Stimulated activated naive CD8-positive, alpha-beta T cell treated with anti-CD3 and anti-CD28 coated beads, Interleukin-15, Interleukin-2, amounts not matched to agents 100 ng/mL and 50 ng/mL, for 24 hours (primary cell): ENCODE results near the gene EPHB6.

ENCODE experiments used
- H3K27ac Mint-ChIP-seq: one replicate; pipeline ENCODE4 v1.8.0; 2021; ENCODE audit warnings: mild to moderate bottlenecking, mixed read lengths
- H3K27me3 Mint-ChIP-seq: one replicate; pipeline ENCODE4 v1.8.0; 2021; ENCODE audit warnings: mixed read lengths
- H3K36me3 Mint-ChIP-seq: one replicate; pipeline ENCODE4 v1.8.0; 2021; ENCODE audit warnings: low read depth, mixed read lengths
- H3K4me1 Mint-ChIP-seq: one replicate; pipeline ENCODE4 v1.8.0; 2021; ENCODE audit warnings: low read depth, mixed read lengths
- H3K4me3 Mint-ChIP-seq: one replicate; pipeline ENCODE4 v1.8.0; 2021; ENCODE audit warnings: mild to moderate bottlenecking, mixed read lengths
- H3K9me3 Mint-ChIP-seq: one replicate; pipeline ENCODE4 v1.8.0; 2021; ENCODE audit warnings: mixed read lengths

The EPHB6 gene

DNA sequence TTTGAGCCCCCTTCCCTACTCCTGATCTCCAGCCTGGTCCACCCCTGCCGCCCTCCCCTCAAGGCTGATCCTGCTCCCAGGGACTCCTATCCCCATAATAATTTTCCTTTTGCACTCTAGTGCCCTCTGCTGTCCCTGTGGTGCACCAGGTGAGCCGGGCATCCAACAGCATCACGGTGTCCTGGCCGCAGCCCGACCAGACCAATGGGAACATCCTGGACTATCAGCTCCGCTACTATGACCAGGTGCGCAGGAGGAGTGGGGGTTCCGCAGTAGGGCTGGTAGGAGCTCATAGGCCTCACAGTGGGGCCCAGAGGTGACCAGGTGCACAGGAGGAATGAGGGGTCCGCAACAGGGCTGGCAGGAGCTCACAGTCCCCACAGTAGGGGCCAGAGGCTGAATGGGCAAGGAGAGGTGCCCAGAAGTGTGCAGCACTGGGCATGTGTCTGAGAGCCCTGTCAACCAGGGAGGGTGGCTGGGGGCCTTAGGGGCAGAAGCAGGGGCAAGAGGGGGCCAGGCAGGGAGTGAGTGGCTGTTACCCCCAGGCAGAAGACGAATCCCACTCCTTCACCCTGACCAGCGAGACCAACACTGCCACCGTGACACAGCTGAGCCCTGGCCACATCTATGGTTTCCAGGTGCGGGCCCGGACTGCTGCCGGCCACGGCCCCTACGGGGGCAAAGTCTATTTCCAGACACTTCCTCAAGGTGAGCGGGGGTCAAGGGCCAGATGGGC lies 11.7 kb downstream of the EPHB6 start:
- Mint-ChIP-seq H3K9me3 (no peaks in the 10 kb centered on the region), H3K27ac (no peak overlapping the region), H3K27me3 (no peaks in the 10 kb centered on the region), H3K4me1 (no peaks in the 10 kb centered on the region), H3K4me3 (no peak overlapping the region), H3K36me3 (peaks cover 4% of the 10 kb centered on the region)

DNA sequence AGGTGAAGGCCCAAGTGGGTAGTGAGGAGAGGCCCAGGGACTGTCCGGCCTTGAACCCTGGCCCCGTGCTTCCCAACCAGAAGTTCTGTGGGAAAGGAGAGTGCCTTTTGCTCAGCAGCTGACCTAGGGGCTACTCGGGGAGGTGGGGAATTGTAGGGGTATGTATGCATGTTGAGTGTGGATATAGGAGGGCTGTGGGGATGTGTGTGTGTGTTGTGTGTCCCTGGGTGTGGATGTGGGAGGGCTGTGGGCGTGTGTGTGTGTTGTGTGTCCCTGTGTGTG lies 12.2 kb downstream of the EPHB6 start:
- Mint-ChIP-seq H3K36me3 (peaks cover 4% of the 10 kb centered on the region), H3K27ac (no peak overlapping the region), H3K4me3 (no peak overlapping the region), H3K9me3 (no peaks in the 10 kb centered on the region), H3K27me3 (no peaks in the 10 kb centered on the region), H3K4me1 (no peaks in the 10 kb centered on the region)

DNA sequence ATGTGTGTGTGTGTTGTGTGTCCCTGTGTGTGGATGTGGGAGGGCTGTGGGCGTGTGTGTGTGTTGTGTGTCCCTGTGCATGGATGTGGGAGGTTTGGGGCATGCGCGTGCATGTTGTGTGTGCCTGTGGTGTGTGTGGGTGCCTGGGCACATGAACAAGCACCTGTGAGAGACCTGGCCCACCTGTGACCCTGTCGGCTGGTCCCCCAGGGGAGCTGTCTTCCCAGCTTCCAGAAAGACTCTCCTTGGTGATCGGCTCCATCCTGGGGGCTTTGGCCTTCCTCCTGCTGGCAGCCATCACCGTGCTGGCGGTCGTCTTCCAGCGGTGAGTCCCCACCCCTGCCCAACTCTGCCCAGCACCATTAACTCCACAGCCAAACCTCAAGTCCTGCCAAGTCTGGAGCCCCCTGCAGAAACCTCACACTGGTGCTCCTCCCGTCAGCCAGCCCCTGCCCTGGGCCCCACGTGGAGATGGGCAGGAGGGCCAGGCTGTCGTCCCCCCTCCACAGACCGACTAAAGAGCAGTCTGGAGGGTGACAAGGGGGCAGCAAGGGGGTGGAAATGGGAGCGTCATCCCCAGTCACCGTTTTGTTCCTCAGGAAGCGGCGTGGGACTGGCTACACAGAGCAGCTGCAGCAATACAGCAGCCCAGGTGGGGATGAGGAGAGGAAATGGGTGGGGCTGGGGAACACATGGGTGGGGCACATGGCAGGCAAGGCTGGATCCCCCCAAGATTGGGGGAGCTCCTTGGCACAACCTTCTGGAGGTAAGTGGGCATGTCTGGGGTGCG lies 12.7 kb downstream of the EPHB6 start:
- Mint-ChIP-seq H3K27me3 (no peaks in the 10 kb centered on the region), H3K4me3 (no peak overlapping the region), H3K4me1 (no peaks in the 10 kb centered on the region), H3K36me3 (peaks cover 4% of the 10 kb centered on the region), H3K27ac (no peak overlapping the region), H3K9me3 (no peaks in the 10 kb centered on the region)

DNA sequence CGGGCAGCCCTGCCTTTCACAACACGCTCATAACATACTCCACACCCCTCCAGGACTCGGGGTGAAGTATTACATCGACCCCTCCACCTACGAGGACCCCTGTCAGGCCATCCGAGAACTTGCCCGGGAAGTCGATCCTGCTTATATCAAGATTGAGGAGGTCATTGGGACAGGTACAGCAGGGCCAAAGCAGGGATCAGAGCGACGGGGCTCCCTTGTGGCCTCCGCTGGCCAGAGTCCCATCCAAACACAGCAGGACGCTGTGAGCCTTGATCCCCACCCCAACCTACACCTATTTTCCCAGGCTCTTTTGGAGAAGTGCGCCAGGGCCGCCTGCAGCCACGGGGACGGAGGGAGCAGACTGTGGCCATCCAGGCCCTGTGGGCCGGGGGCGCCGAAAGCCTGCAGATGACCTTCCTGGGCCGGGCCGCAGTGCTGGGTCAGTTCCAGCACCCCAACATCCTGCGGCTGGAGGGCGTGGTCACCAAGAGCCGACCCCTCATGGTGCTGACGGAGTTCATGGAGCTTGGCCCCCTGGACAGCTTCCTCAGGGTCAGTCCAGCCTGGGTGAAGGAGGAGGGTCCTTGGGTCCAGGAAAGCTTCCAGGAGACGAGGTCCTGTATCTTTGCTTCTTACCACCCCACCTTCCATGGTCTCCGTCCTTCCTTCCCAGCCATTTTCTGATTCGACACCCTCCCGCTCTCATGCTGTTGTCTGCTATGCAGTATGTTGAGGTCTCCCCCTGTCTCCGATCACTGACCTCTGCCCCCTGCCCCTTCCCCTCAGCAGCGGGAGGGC lies 13.5 kb downstream of the EPHB6 start:
- no peak overlapping the region for H3K4me3 Mint-ChIP-seq
- H3K27me3 Mint-ChIP-seq: no peaks in the 10 kb centered on the region
- no peaks in the 10 kb centered on the region for H3K4me1 Mint-ChIP-seq
- H3K36me3 Mint-ChIP-seq: peaks cover 4% of the 10 kb centered on the region
- no peak overlapping the region for H3K27ac Mint-ChIP-seq
- no peaks in the 10 kb centered on the region for H3K9me3 Mint-ChIP-seq

DNA sequence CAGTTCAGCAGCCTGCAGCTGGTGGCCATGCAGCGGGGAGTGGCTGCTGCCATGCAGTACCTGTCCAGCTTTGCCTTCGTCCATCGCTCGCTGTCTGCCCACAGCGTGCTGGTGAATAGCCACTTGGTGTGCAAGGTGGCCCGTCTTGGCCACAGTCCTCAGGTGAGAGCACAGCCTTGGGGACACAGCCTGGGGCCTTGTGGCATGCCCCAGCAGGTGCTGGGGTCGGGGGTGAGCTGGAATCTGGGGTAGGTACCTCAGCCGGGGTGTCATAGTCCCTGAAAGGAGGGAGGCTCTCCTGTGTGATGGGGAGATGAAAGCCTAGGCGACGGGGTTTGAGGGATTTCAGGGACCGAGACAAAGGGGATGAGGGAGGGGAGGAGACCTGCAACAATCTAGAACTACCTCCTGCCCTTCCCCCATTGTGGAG lies 14.1 kb downstream of the EPHB6 start:
- H3K27me3 Mint-ChIP-seq: no peaks in the 10 kb centered on the region
- H3K9me3 Mint-ChIP-seq: no peaks in the 10 kb centered on the region
- no peak overlapping the region for H3K27ac Mint-ChIP-seq
- H3K4me1 Mint-ChIP-seq: no peaks in the 10 kb centered on the region
- peaks cover 4% of the 10 kb centered on the region for H3K36me3 Mint-ChIP-seq
- no peak overlapping the region for H3K4me3 Mint-ChIP-seq

DNA sequence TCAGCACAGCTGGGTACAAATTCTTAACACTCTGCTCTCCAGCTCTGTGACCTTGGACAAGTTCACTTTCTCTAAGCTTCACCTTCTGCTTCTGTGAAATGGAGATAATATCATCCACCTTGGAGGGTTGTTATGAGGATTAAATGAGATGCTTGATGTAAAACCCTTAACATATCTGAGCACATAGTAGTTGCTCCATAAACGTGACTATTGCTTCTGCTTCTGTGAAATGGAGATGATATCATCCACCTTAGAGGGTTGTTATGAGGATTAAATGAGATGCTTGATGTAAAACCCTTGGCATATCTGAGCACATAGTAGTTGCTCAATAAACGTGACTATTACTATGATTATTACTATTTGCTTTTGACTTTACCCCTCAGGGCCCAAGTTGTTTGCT lies 14.6 kb downstream of the EPHB6 start:
- Mint-ChIP-seq H3K4me3 (no peak overlapping the region), H3K4me1 (no peaks in the 10 kb centered on the region), H3K27ac (no peak overlapping the region), H3K27me3 (no peaks in the 10 kb centered on the region), H3K36me3 (peaks cover 4% of the 10 kb centered on the region), H3K9me3 (no peaks in the 10 kb centered on the region)

DNA sequence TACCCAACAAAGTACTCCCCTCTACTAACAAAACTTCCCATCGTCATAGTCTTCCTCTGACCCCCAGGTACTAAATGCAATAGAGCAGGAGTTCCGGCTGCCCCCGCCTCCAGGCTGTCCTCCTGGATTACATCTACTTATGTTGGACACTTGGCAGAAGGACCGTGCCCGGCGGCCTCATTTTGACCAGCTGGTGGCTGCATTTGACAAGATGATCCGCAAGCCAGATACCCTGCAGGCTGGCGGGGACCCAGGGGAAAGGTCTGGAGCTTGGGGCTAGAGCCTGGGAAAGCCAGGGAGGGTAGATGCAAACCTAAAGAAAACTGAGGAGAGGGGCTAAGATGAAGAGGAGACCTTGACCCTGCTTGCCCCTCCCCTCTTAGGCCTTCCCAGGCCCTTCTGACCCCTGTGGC lies 15.3 kb downstream of the EPHB6 start:
- no peaks in the 10 kb centered on the region for H3K4me1 Mint-ChIP-seq
- no peak overlapping the region for H3K27ac Mint-ChIP-seq
- peaks cover 4% of the 10 kb centered on the region for H3K36me3 Mint-ChIP-seq
- H3K9me3 Mint-ChIP-seq: no peaks in the 10 kb centered on the region
- no peak overlapping the region for H3K4me3 Mint-ChIP-seq
- H3K27me3 Mint-ChIP-seq: no peaks in the 10 kb centered on the region

DNA sequence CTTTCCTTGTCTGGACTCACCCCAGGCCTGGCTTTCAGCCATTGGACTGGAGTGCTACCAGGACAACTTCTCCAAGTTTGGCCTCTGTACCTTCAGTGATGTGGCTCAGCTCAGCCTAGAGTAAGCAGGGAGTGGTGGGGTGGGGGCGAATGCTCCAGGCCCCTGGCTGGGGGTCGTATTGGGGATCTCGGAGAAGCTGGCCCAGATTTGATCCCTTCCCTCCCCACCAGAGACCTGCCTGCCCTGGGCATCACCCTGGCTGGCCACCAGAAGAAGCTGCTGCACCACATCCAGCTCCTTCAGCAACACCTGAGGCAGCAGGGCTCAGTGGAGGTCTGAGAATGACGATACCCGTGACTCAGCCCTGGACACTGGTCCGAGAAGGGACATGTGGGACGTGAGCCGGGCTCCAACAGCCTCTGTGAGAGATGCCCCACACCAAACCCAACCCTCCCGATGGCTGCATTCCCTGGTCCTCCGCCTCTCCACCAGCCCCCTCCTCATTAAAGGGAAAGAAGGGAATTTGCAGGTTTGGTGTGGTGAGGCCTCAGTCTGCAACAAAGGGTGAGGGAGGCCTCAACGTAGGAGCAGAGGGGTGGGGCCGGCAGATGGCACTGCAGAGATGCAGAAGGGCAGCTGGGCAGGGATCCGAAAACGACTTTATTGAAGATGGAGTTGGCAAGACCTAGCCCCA lies 15.8 kb downstream of the EPHB6 start:
- Mint-ChIP-seq H3K27ac (no peak overlapping the region), H3K9me3 (no peaks in the 10 kb centered on the region), H3K4me1 (no peaks in the 10 kb centered on the region), H3K4me3 (no peak overlapping the region), H3K27me3 (no peaks in the 10 kb centered on the region), H3K36me3 (peaks cover 4% of the 10 kb centered on the region)

DNA sequence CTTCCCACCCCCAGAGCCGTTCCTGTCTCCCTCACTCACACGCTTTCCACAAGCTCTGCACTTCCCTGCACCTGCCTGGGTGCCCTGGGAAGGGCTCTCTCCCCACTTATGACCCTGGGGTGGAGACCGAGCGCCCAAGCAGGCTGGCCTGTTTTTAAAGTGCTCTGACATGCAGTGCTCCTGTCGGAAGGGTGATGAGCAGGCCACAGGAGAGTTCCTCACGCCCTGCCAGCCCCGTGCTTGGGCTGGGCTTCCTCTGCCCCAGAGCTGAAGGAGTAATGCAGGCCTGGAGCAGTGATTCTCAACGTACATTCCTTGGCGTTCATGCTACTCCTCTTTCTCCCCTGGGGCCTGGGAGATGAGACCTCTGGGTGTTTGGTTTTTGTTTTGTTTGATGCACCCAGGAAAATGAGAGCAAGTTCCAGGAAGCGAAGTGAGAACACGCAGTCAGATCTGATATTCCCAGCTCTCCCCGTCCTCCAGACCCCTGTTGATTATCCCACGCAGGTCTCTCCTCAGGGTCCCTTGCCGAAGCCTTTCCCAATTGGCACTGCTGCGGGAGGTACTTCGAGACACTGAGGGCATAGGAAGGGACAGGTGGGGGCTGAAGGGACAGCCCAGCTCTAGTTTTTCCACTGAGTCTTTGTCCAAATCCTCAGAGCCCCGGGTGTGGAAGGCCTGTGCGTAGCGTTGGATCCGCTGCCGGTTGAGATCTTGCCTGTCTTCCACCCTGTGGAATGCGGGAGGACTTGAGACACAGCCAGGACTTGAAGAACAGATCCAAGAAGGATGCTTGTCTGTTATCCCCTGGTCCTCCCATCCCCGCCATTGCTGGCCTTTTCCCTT lies 16.6 kb downstream of the EPHB6 start:
- H3K36me3 Mint-ChIP-seq: peaks cover 4% of the 10 kb centered on the region
- H3K9me3 Mint-ChIP-seq: no peaks in the 10 kb centered on the region
- H3K27ac Mint-ChIP-seq: no peak overlapping the region
- no peaks in the 10 kb centered on the region for H3K4me1 Mint-ChIP-seq
- no peak overlapping the region for H3K4me3 Mint-ChIP-seq
- H3K27me3 Mint-ChIP-seq: no peaks in the 10 kb centered on the region

DNA sequence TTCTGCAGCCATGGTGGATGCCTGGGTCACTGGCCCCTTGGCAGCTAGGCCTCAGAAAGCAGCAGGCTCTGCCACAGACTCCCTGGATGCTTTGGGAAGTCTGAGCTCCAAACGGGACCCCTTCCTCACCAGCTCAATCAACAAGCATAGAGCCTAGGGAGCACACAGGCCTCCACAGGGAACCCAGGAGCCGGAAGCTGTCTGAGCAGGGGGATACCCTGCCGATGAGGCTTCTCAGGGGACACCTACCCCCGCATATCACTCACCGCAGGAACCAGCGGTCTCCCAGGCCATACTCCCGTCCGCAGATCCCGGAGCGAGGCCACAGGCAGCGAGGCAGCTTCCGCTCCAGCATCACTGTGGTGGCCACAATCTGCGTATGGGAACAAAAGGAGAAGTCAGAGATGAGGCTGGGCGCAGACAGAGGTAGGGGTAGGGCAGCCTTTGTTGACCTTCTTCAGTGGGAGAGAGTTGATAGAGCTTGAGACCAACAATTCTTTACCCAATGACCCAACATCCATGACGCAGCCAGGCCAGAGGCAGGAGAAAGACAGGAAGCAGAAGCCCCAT lies 17.3 kb downstream of the EPHB6 start:
- no peak overlapping the region for H3K27ac Mint-ChIP-seq
- H3K4me3 Mint-ChIP-seq: no peak overlapping the region
- H3K9me3 Mint-ChIP-seq: no peaks in the 10 kb centered on the region
- no peaks in the 10 kb centered on the region for H3K27me3 Mint-ChIP-seq
- peaks cover 4% of the 10 kb centered on the region for H3K36me3 Mint-ChIP-seq
- no peaks in the 10 kb centered on the region for H3K4me1 Mint-ChIP-seq

DNA sequence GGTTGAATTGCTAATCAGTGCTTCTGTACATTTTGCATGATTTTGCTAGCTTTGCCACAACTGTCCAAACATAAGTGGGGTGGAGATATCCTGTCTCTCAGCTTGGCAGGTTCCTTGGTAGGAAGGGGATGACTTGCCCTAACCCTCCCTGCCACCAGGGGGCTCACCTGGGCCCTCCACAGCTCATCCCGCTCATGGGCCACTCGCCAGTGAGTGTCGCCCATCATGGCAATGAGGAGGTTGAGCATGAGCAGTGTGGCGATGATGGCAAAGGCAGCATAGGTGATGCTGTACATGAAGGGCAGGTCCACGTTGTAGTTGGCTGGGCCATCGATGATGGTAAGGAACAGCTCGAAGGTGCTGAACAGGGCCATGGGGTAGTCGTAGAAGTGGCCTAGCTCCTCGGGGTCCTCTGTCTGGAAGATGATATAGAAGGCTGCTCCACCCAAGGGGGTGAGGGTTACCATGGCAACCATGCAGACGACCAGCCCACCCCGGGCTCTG lies 18.5 kb downstream of the EPHB6 start:
- Mint-ChIP-seq H3K9me3 (no peaks in the 10 kb centered on the region), H3K27ac (no peak overlapping the region), H3K4me1 (no peaks in the 10 kb centered on the region), H3K4me3 (no peak overlapping the region), H3K27me3 (no peaks in the 10 kb centered on the region), H3K36me3 (peaks cover 4% of the 10 kb centered on the region)

DNA sequence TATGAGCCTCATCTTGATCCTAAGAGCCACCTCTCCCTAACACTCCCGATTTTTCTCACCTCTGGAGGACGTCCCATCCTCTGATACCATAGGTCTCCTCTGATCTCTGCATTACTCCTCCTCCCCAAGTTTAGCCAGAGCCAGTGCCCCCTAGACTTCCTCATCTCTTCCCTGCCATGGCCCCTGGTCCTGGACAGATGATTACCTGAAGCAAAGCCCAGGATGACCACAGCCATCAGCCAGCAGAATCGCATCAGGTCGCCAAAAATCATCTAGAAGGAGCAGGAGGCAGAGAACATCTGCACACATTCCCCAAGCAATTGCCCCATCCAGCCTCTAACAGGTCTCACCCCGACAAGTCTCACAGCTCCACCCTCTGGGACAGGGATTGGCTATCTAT lies 19.0 kb downstream of the EPHB6 start:
- Mint-ChIP-seq H3K9me3 (no peaks in the 10 kb centered on the region), H3K27me3 (no peaks in the 10 kb centered on the region), H3K4me1 (no peaks in the 10 kb centered on the region), H3K4me3 (no peak overlapping the region), H3K27ac (no peak overlapping the region), H3K36me3 (peaks cover 4% of the 10 kb centered on the region)

DNA sequence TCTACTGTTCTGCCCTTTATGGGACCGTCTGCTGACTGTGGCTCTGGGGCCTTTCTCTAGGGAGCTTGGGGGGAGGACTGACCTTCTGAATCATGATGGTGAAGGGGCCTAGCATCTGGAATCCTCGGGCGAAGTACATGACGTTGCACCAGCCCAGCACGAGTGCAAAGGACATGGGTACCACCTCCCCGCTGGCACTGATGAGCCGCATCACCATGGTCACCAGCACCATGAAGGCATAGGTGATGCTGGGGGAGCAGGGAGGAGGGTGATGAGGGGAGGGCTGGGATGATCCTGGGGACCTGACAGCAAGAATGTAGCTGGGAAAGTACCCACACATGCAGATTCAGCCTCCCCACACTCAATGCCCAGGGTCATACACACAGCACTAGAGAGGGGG lies 19.5 kb downstream of the EPHB6 start:
- no peak overlapping the region for H3K4me3 Mint-ChIP-seq
- no peak overlapping the region for H3K27ac Mint-ChIP-seq
- no peaks in the 10 kb centered on the region for H3K4me1 Mint-ChIP-seq
- no peaks in the 10 kb centered on the region for H3K9me3 Mint-ChIP-seq
- no peaks in the 10 kb centered on the region for H3K27me3 Mint-ChIP-seq
- H3K36me3 Mint-ChIP-seq: peaks cover 4% of the 10 kb centered on the region

DNA sequence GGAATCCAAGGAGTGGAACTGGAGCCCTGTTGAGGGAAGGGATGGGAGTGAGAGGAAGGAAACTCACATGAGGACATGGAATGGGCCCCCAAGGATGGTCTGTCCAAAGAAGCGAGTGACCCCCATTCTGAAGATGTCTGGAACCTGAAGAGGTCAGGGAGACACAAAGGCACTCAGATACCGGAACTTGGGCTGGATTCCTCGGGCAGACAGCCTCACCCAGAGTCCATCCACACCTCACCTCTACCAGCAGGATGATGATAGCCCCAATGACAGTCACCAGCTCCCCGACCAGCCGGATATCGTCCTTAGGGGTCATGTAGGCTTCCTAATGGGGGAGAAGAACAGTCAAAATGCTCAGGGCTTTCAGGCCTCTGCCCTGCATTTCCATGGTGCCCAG lies 20.0 kb downstream of the EPHB6 start:
- Mint-ChIP-seq H3K4me3 (no peak overlapping the region), H3K27ac (no peak overlapping the region), H3K27me3 (no peaks in the 10 kb centered on the region), H3K4me1 (no peaks in the 10 kb centered on the region), H3K36me3 (peaks cover 3% of the 10 kb centered on the region), H3K9me3 (no peaks in the 10 kb centered on the region)
